Tibial nerve (tissue), 4 donors: ENCODE results near the gene TTLL6. TPM values are rescaled to one million over a fixed set of nuclear protein-coding genes. Genes with fewer than 3 reads are reported as not detected.
"Not testable (repeated sequence)": the region's sequence is repeated elsewhere in the genome, so short reads cannot be mapped to it uniquely, and the experiment has no call there.

ENCODE experiments used
- DNase-seq, 2 donors: peaks; one replicate each; pipeline ENCODE4 v3.0.0-alpha.2; 2019; ENCODE audit warnings: low spot score in 2 of 2
- H3K27ac ChIP-seq, 4 donors: fragments of 200-600 bp; sonication (generic) in 3 of 4; one replicate each; pipeline ENCODE4 v1.5.1; 2017 to 2019; ENCODE audit warnings: mild to moderate bottlenecking in 1 of 4
- H3K27me3 ChIP-seq, 2 donors: fragments of 200-600 bp; sonication (generic) in 1 of 2; one replicate each; pipeline versions ENCODE4 v1.5.1 to v1.6.0; 2017 to 2019
- H3K36me3 ChIP-seq, 3 donors: fragments of 200-600 bp; sonication (generic); one replicate each; pipeline ENCODE4 v1.5.1; 2018 to 2019
- H3K4me1 ChIP-seq, 4 donors: fragments of 200-600 bp; sonication (generic) in 3 of 4; one replicate each; pipeline ENCODE4 v1.5.1; 2017 to 2019
- H3K4me3 ChIP-seq, 4 donors: fragments of 200-600 bp; sonication (generic) in 3 of 4; one replicate each; pipeline ENCODE4 v1.5.1; 2017 to 2019; ENCODE audit warnings: mild to moderate bottlenecking in 1 of 4, moderate library complexity in 1 of 4
- H3K9me3 ChIP-seq, 4 donors: fragments of 200-600 bp; sonication (generic) in 3 of 4; one replicate each; pipeline ENCODE4 v1.5.1; 2017 to 2019
- CTCF ChIP-seq, 5 experiments: fragments of 200-600 bp in 3 of 5; fragments of 450-650 bp in 2 of 5; sonication (generic) in 3 of 5; IDR thresholded peaks; one replicate each; pipeline ENCODE4 v1.5.1; 2016 to 2019; ENCODE audit warnings: antibody characterized with exemption in 5 of 5, mild to moderate bottlenecking in 3 of 5, moderate library complexity in 2 of 5
- EP300 ChIP-seq, 2 donors: sonication (generic); formaldehyde crosslinking; IDR thresholded peaks; one replicate each; pipeline ENCODE4 v1.6.1; 2017; ENCODE audit warnings: antibody characterized with exemption in 2 of 2, mild to moderate bottlenecking in 1 of 2
- POLR2A ChIP-seq, 2 donors: fragments of 450-650 bp; IDR thresholded peaks; one replicate each; pipeline ENCODE4 v1.6.1; 2017; ENCODE audit warnings: antibody characterized with exemption in 2 of 2, mild to moderate bottlenecking in 2 of 2, moderate library complexity in 2 of 2
- WGBS, 2 donors: methylation state at CpG; one replicate each; pipeline ENCODE4 v1.1.5; 2018; 5-methylcytosine and 5-hydroxymethylcytosine counted together
- small RNA-seq: library from RNA; depleted of rRNA; stranded (forward); fragments of <200 nt; gene quantifications from one replicate; pipeline ENCODE3, GENCODE V24; 2016
- total RNA-seq, 4 donors: library from RNA; depleted of rRNA; stranded (reverse); fragments of >200 nt; gene quantifications; one replicate each; pipeline ENCODE4 v1.1.0, GENCODE V29; 2016

Gene TTLL6
- total RNA-seq, 4 donors from 2014 or later = 0.21 to 4.8 (median 0.99) TPM

- TF ChIP-seq POLR2A (IDR thresholded peaks at IDR 0.05) (no peak), EP300 (IDR thresholded peaks at IDR 0.05) (peak in 1 of 2 donors; percentile 53)
These were observed 98.0 kb downstream of the TTLL6 start for GRCh38 chr17:48718761-48719641.

GRCh38 chr17:48718227-48718760, 98.7 kb downstream of the TTLL6 start:
- Histone ChIP-seq H3K27ac (no peak overlapping the region), H3K27me3 (peaks cover 3 to 100% of the 10 kb centered on the region in 2 donors), H3K9me3 (no peaks in the 10 kb centered on the region), H3K4me1 (peaks cover 0 to 27% (median 3%) of the 10 kb centered on the region in 4 donors), H3K36me3 (no peaks in the 10 kb centered on the region), H3K4me3 (no peak overlapping the region)
- no peak for TF ChIP-seq POLR2A (IDR thresholded peaks at IDR 0.05)
- TF ChIP-seq EP300 (IDR thresholded peaks at IDR 0.05) = peak in 1 of 2 donors; percentile 19
- no peak for TF ChIP-seq CTCF (IDR thresholded peaks at IDR 0.05)
- no peak for DNase-seq
- WGBS, 2 donors = 11 to 14% methylated on average over 24 of the region's 24 CpGs

More at GRCh38 chr17:48718761-48719641, 98.0 kb downstream of the TTLL6 start:
- peaks cover 3 to 100% of the 10 kb centered on the region in 2 donors for H3K27me3 ChIP-seq
- H3K9me3 ChIP-seq = no peaks in the 10 kb centered on the region
- WGBS, 2 donors = 6 to 8% methylated on average over 51 to 61 of the region's 80 CpGs
- peaks cover 0 to 34% (median 8%) of the 10 kb centered on the region in 4 donors for H3K4me1 ChIP-seq
- no peak for DNase-seq
- no peaks in the 10 kb centered on the region for H3K36me3 ChIP-seq
- no peak overlapping the region for H3K27ac ChIP-seq
- H3K4me3 ChIP-seq = peak overlapping the region in 1 of 4 donors; percentile 0

- no peak for DNase-seq
- WGBS, 2 donors = 11 to 14% methylated on average over 10 of the region's 10 CpGs
- no peaks in the 10 kb centered on the region for H3K9me3 ChIP-seq
These were observed 99.4 kb downstream of the TTLL6 start for GRCh38 chr17:48717367-48718226.

GRCh38 chr17:48716549-48716948, 100.5 kb downstream of the TTLL6 start:
- DNase-seq, H3K4me3 ChIP-seq, H3K27ac ChIP-seq, H3K36me3 ChIP-seq, H3K9me3 ChIP-seq: not testable (repeated sequence)
- Histone ChIP-seq H3K27me3 (peaks cover 3 to 100% of the 10 kb centered on the region in 2 donors), H3K4me1 (peaks cover 0 to 17% (median 3%) of the 10 kb centered on the region in 4 donors)
- WGBS, 2 donors = 69 to 71% methylated on average over 3 of the region's 3 CpGs

More at GRCh38 chr17:48717367-48718226, 99.4 kb downstream of the TTLL6 start:
- peaks cover 3 to 100% of the 10 kb centered on the region in 2 donors for H3K27me3 ChIP-seq
- no peak for TF ChIP-seq POLR2A (IDR thresholded peaks at IDR 0.05)
- TF ChIP-seq EP300 (IDR thresholded peaks at IDR 0.05) = no peak
- no peak for TF ChIP-seq CTCF (IDR thresholded peaks at IDR 0.05)
- no peak overlapping the region for H3K27ac ChIP-seq
- H3K36me3 ChIP-seq = no peaks in the 10 kb centered on the region
- peaks cover 0 to 20% (median 3%) of the 10 kb centered on the region in 4 donors for H3K4me1 ChIP-seq
- H3K4me3 ChIP-seq = no peak overlapping the region

GRCh38 chr17:48715496-48716399, 101.3 kb downstream of the TTLL6 start:
- WGBS, 2 donors = 27 to 29% methylated on average over 5 of the region's 5 CpGs
- Histone ChIP-seq H3K9me3 (no peaks in the 10 kb centered on the region), H3K27ac (no peak overlapping the region), H3K4me3 (no peak overlapping the region), H3K36me3 (no peaks in the 10 kb centered on the region), H3K4me1 (peaks cover 0 to 17% (median 3%) of the 10 kb centered on the region in 4 donors), H3K27me3 (peaks cover 3 to 100% of the 10 kb centered on the region in 2 donors)
- TF ChIP-seq CTCF (IDR thresholded peaks at IDR 0.05) (no peak), POLR2A (IDR thresholded peaks at IDR 0.05) (no peak), EP300 (IDR thresholded peaks at IDR 0.05) (no peak)
- no peak for DNase-seq

Small RNA genes lying within 50 kb of the gene (small RNA-seq; reads per million reads assigned to genes)
- not detected for gene COX6B1P2
- gene MIR3185 = not detected
- not detected for gene RF02132
- gene RF02133 = not detected
- gene RN7SL125P = not detected

Other genes with a start within 250 kb of the TTLL6 start
- 1 to 10 TPM; 1.2 to 3.5 (median 2.0) TPM for gene HOXB4, start 238.9 kb downstream of the TTLL6 start, total RNA-seq
- gene HOXB3, start 227.0 kb downstream of the TTLL6 start, total RNA-seq = 10 to 100 TPM in 2 of 4 donors, 1 to 10 TPM in 2; 3.7 to 14.1 (median 9.4) TPM
- gene HOXB5, start 223.4 kb downstream of the TTLL6 start, total RNA-seq = 1 to 10 TPM in 2 of 4 donors, not detected in 2; 1.6 to 1.8 TPM
- gene HOXB6, start 212.2 kb downstream of the TTLL6 start, total RNA-seq = 1 to 10 TPM in 3 of 4 donors, under 1 TPM in 1; 0.66 to 5.1 (median 2.9) TPM
- 1 to 10 TPM; 1.8 to 4.0 (median 2.3) TPM for gene HOXB7, start 206.2 kb downstream of the TTLL6 start, total RNA-seq
- under 1 TPM in 2 of 4 donors, not detected in 2; 0.66 to 0.90 TPM for gene HOXB8, start 201.9 kb downstream of the TTLL6 start, total RNA-seq
- gene HOXB9, start 190.9 kb downstream of the TTLL6 start, total RNA-seq = under 1 TPM in 2 of 4 donors, not detected in 2; 0.21 to 0.30 TPM
- not detected for gene PRAC1, start 94.7 kb downstream of the TTLL6 start, total RNA-seq
- gene PRAC2, start 94.0 kb downstream of the TTLL6 start, total RNA-seq = not detected
- gene HOXB13, start 88.5 kb downstream of the TTLL6 start, total RNA-seq = not detected
- gene CALCOCO2, start 13.8 kb upstream of the TTLL6 start, total RNA-seq = 100 to 1,000 TPM; 167 to 302 (median 232) TPM
- 100 to 1,000 TPM in 1 of 4 donors, 10 to 100 TPM in 3; 71.4 to 103 (median 89.7) TPM for gene ATP5MC1, start 75.6 kb upstream of the TTLL6 start, total RNA-seq
- gene UBE2Z, start 91.2 kb upstream of the TTLL6 start, total RNA-seq = 10 to 100 TPM; 51.0 to 63.8 (median 56.8) TPM
- 100 to 1,000 TPM in 1 of 4 donors, 10 to 100 TPM in 3; 36.9 to 107 (median 75.6) TPM for gene SNF8, start 127.6 kb upstream of the TTLL6 start, total RNA-seq
- not detected for gene GIP, start 151.4 kb upstream of the TTLL6 start, total RNA-seq
- gene IGF2BP1, start 180.2 kb upstream of the TTLL6 start, total RNA-seq = not detected